ENCODE measurements around the gene ZNF764. TPM values are rescaled to one million over a fixed set of nuclear protein-coding genes. Genes with fewer than 3 reads are reported as not detected.

ZNF764 gene
- total RNA-seq, 4 donors from 2014 or later: 8.7 to 14.0 (median 11.3) TPM

GRCh38 chr16:30527635-30528178, 30.5 kb downstream of the ZNF764 start:
- TF ChIP-seq POLR2A (IDR thresholded peaks at IDR 0.05; ENCODE audit: low read depth) (no peak), CTCF (IDR thresholded peaks at IDR 0.05) (no peak), EP300 (IDR thresholded peaks at IDR 0.05) (no peak), POLR2AphosphoS5 (IDR thresholded peaks at IDR 0.05) (no peak)
- no peak for DNase-seq (ENCODE audit: extremely low spot score)
- Histone ChIP-seq H3K9me3 (no peaks in the 10 kb centered on the region), H3K27ac (replicated peaks in 1 of 4) (peak overlapping the region; percentile 97 to 98 (median 98)), H3K27me3 (no peaks in the 10 kb centered on the region), H3K4me1 (peaks cover 19 to 52% (median 39%) of the 10 kb centered on the region in 4 donors), H3K36me3 (peaks cover 8 to 35% (median 28%) of the 10 kb centered on the region in 4 donors), H3K4me3 (peak overlapping the region; percentile 70 to 83 (median 82))
- 11% methylated on average over 13 of the region's 14 CpGs for WGBS
- intact Hi-C loops (cut with DNase I): loop anchor here (2.0 kb wide), 1 partner anchor 81 kb away; no protein-coding TSS in a partner anchor

- Histone ChIP-seq H3K27ac (replicated peaks in 1 of 4) (peak overlapping the region; percentile 97 to 98 (median 98)), H3K27me3 (no peaks in the 10 kb centered on the region), H3K36me3 (peaks cover 3 to 29% (median 21%) of the 10 kb centered on the region in 4 donors), H3K4me1 (peaks cover 18 to 45% (median 34%) of the 10 kb centered on the region in 4 donors), H3K4me3 (peak overlapping the region; percentile 70 to 83 (median 82)), H3K9me3 (no peaks in the 10 kb centered on the region)
- intact Hi-C loops (cut with DNase I): loop anchor here (2.0 kb wide), 1 partner anchor 80 kb away; no protein-coding TSS in a partner anchor
- peak; percentile 89 to 92 for TF ChIP-seq POLR2AphosphoS5 (IDR thresholded peaks at IDR 0.05)
- peak; percentile 71 for TF ChIP-seq POLR2A (IDR thresholded peaks at IDR 0.05; ENCODE audit: low read depth)
- TF ChIP-seq EP300 (IDR thresholded peaks at IDR 0.05): no peak
- peak in 2 of 3 experiments; percentile 20 to 44 for TF ChIP-seq CTCF (IDR thresholded peaks at IDR 0.05)
- DNase-seq (ENCODE audit: extremely low spot score): peak; percentile 98
- under 1% methylated on average over 26 of the region's 79 CpGs for WGBS
Observed at GRCh38 chr16:30526823-30527634, 31.1 kb downstream of the ZNF764 start.

GRCh38 chr16:30526137-30526822, 31.9 kb downstream of the ZNF764 start, which contains the start of gene ZNF768:
ZNF768 (minus strand) TSS chr16:30526566; CDS start chr16:30526413, 153 bp downstream.
- H3K27ac ChIP-seq (replicated peaks in 1 of 4): peak within 1 kb of the TSS; percentile 97 to 98 (median 98)
- no peaks in the 10 kb centered on the region for H3K9me3 ChIP-seq
- intact Hi-C loops (cut with DNase I): loop anchor here (2.0 kb wide), 1 partner anchor 79 kb away; no protein-coding TSS in a partner anchor
- no peak for TF ChIP-seq CTCF (IDR thresholded peaks at IDR 0.05)
- no peak for TF ChIP-seq POLR2A (IDR thresholded peaks at IDR 0.05; ENCODE audit: low read depth)
- TF ChIP-seq EP300 (IDR thresholded peaks at IDR 0.05): no peak
- no peak for TF ChIP-seq POLR2AphosphoS5 (IDR thresholded peaks at IDR 0.05)
- H3K36me3 ChIP-seq: peaks cover 3 to 21% (median 15%) of the 10 kb centered on the region in 4 donors
- DNase-seq (ENCODE audit: extremely low spot score): no peak
- no peaks in the 10 kb centered on the region for H3K27me3 ChIP-seq
- peaks cover 18 to 44% (median 34%) of the 10 kb centered on the region in 4 donors for H3K4me1 ChIP-seq
- peak within 1 kb of the TSS; percentile 70 to 83 (median 82) for H3K4me3 ChIP-seq
- 10% methylated on average over 9 of the region's 73 CpGs for WGBS

GRCh38 chr16:30525844-30526136, 32.4 kb downstream of the ZNF764 start:
- Histone ChIP-seq H3K27me3 (no peaks in the 10 kb centered on the region), H3K4me3 (peak overlapping the region; percentile 70 to 83 (median 82)), H3K27ac (replicated peaks in 1 of 4) (peak overlapping the region; percentile 97 to 98 (median 98)), H3K9me3 (no peaks in the 10 kb centered on the region), H3K36me3 (peaks cover 3 to 16% (median 11%) of the 10 kb centered on the region in 4 donors), H3K4me1 (peaks cover 18 to 44% (median 34%) of the 10 kb centered on the region in 4 donors)
- intact Hi-C loops (cut with DNase I): loop anchor here (2.0 kb wide), 1 partner anchor 79 kb away; no protein-coding TSS in a partner anchor
- TF ChIP-seq POLR2AphosphoS5 (IDR thresholded peaks at IDR 0.05) (no peak), POLR2A (IDR thresholded peaks at IDR 0.05; ENCODE audit: low read depth) (no peak), EP300 (IDR thresholded peaks at IDR 0.05) (no peak)
- no peak for DNase-seq (ENCODE audit: extremely low spot score)
- WGBS: 30% methylated on average over 2 of the region's 4 CpGs

Data from esophagus muscularis mucosa (tissue), 4 donors.